Lower leg skin (tissue), 3 donors: ENCODE measurements around the gene OOSP2.

Experiments used
- CTCF ChIP-seq, 3 donors: fragments of 450-650 bp; IDR thresholded peaks; one replicate each; pipeline ENCODE4 v1.5.1; 2016; ENCODE audit warnings: antibody characterized with exemption in 3 of 3, mild to moderate bottlenecking in 3 of 3, moderate library complexity in 2 of 3
- POLR2A ChIP-seq, 2 donors: fragments of 450-650 bp; IDR thresholded peaks; one replicate each; pipeline ENCODE4 v1.6.1; 2016 to 2017; ENCODE audit warnings: antibody characterized with exemption in 2 of 2, mild to moderate bottlenecking in 1 of 2, moderate library complexity in 1 of 2

DNA sequence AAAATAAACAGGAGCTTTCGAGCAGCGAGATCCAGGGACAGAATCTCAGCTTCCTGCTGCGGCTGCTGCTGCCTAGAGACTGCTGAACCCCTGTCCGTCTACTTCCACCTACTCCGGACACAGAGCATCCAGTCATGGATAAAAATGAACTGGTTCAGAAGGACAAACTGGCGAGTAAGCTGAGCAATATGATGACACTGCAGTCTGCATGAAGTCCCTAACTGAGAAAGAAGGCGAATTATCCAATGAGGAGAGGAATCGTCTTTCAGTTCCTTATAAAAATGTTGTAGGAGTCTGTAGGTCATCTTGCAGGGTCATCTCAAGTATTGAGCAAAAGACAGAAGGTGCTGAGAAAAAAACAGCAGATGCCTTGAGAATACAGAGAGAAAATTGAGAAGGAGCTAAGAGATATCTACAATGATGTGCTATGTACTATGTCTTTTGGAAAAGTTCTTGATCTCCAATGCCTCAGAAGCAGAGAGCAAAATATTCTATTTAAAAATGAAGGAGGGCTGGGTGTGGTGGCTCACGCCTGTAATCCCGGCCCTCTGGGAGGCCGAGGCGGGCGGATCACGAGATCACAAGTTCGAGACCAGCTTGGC is 37.1 kb downstream of the OOSP2 start:
- TF ChIP-seq CTCF (IDR thresholded peaks at IDR 0.05) (no peak), POLR2A (IDR thresholded peaks at IDR 0.05) (no peak)
